Esophagus squamous epithelium (tissue), 5 donors: Measurements from ENCODE around the gene TMEM236. TPM values are rescaled to one million over a fixed set of nuclear protein-coding genes. Genes with fewer than 3 reads are reported as not detected.

Experiments used
- DNase-seq: peaks from one replicate; lab custom pipeline; 2025; lab: John Stamatoyannopoulos, UW
- H3K27ac ChIP-seq, 4 donors: fragments of 200-600 bp; sonication (generic); one replicate each; pipeline ENCODE4 v1.5.1; 2016 to 2019; ENCODE audit warnings: mild to moderate bottlenecking in 1 of 4
- H3K27me3 ChIP-seq, 4 donors: fragments of 200-600 bp; sonication (generic); 1 replicate in 3 of 4; 2 replicates in 1 of 4; pipeline versions ENCODE4 v1.5.1 to v1.6.0; 2017 to 2021; ENCODE audit warnings: antibody characterized with exemption in 1 of 4
- H3K36me3 ChIP-seq, 3 donors: fragments of 200-600 bp; sonication (generic); one replicate each; pipeline ENCODE4 v1.5.1; 2016 to 2019
- H3K4me1 ChIP-seq, 3 donors: fragments of 200-600 bp; sonication (generic); one replicate each; pipeline ENCODE4 v1.5.1; 2017 to 2019
- H3K4me3 ChIP-seq, 4 donors: fragments of 200-600 bp; sonication (generic); 1 replicate in 3 of 4; 2 replicates in 1 of 4; pipeline ENCODE4 v1.5.1; 2016 to 2019; ENCODE audit warnings: mild to moderate bottlenecking in 2 of 4, moderate library complexity in 1 of 4
- H3K9me3 ChIP-seq, 3 donors: fragments of 200-600 bp; sonication (generic); one replicate each; pipeline ENCODE4 v1.5.1; 2016 to 2019
- CTCF ChIP-seq, 6 experiments: fragments of 450-650 bp in 4 of 6; fragments of 200-600 bp in 2 of 6; sonication (generic) in 2 of 6; IDR thresholded peaks; one replicate each; pipeline ENCODE4 v1.5.1; 2016 to 2019; ENCODE audit warnings: antibody characterized with exemption in 6 of 6, mild to moderate bottlenecking in 4 of 6, moderate library complexity in 4 of 6
- POLR2A ChIP-seq, 4 donors: fragments of 450-650 bp; IDR thresholded peaks; one replicate each; pipeline ENCODE4 v1.6.1; 2017; ENCODE audit warnings: antibody characterized with exemption in 4 of 4, mild to moderate bottlenecking in 4 of 4, moderate library complexity in 3 of 4
- WGBS, 2 donors: methylation state at CpG; one replicate each; pipeline ENCODE4 v1.1.5; 2018; 5-methylcytosine and 5-hydroxymethylcytosine counted together
- intact Hi-C: fragments of 100-400 bp; cut with DNase I; formaldehyde crosslinking; loops from one replicate; pipeline ENCODE4 v1.15.0; 2022
- total RNA-seq, 4 donors: library from RNA; depleted of rRNA; stranded (reverse); fragments of >200 nt; gene quantifications; one replicate each; pipeline ENCODE4 v1.1.0, GENCODE V29; 2016
- donor health status: DM: yes; HTN: yes; CAD: no.

The TMEM236 gene
- total RNA-seq, 4 donors from 2014 or later, result 0.04 to 0.76 (median 0.15) TPM

GRCh38 chr10:17802350-17802749, 50.3 kb downstream of the TMEM236 start:
- 89 to 92% methylated on average over 10 to 11 of the region's 11 CpGs for WGBS, 2 donors

GRCh38 chr10:17802976-17803375, 51.0 kb downstream of the TMEM236 start:
- no peak overlapping the region for H3K27ac ChIP-seq
- H3K36me3 ChIP-seq, result no peaks in the 10 kb centered on the region
- no peak for DNase-seq
- H3K9me3 ChIP-seq, result no peaks in the 10 kb centered on the region
- no peaks in the 10 kb centered on the region for H3K4me1 ChIP-seq
- intact Hi-C loops, result no loop called here
- no peak for TF ChIP-seq POLR2A (IDR thresholded peaks at IDR 0.05)
- no peaks in the 10 kb centered on the region for H3K27me3 ChIP-seq
- no peak overlapping the region for H3K4me3 ChIP-seq
- 7 to 17% methylated on average over 1 of the region's 1 CpG for WGBS, 2 donors

More at GRCh38 chr10:17802350-17802749, 50.3 kb downstream of the TMEM236 start:
- H3K27me3 ChIP-seq, result no peaks in the 10 kb centered on the region
- no peak overlapping the region for H3K4me3 ChIP-seq
- DNase-seq, result no peak
- H3K9me3 ChIP-seq, result no peaks in the 10 kb centered on the region
- intact Hi-C loops, result no loop called here
- H3K4me1 ChIP-seq, result no peaks in the 10 kb centered on the region
- no peaks in the 10 kb centered on the region for H3K36me3 ChIP-seq
- H3K27ac ChIP-seq, result no peak overlapping the region
- TF ChIP-seq POLR2A (IDR thresholded peaks at IDR 0.05) (no peak), CTCF (IDR thresholded peaks at IDR 0.05) (no peak)

GRCh38 chr10:17805330-17805729, 53.3 kb downstream of the TMEM236 start:
- intact Hi-C loops, result no loop called here
- H3K27me3 ChIP-seq, result no peaks in the 10 kb centered on the region
- H3K4me3 ChIP-seq, result no peak overlapping the region
- H3K9me3 ChIP-seq, result no peaks in the 10 kb centered on the region
- no peaks in the 10 kb centered on the region for H3K36me3 ChIP-seq
- 37 to 68% methylated on average over 3 of the region's 3 CpGs for WGBS, 2 donors
- TF ChIP-seq CTCF (IDR thresholded peaks at IDR 0.05) (no peak), POLR2A (IDR thresholded peaks at IDR 0.05) (no peak)
- H3K27ac ChIP-seq, result no peak overlapping the region
- no peaks in the 10 kb centered on the region for H3K4me1 ChIP-seq
- DNase-seq, result no peak

- Histone ChIP-seq H3K9me3 (no peaks in the 10 kb centered on the region), H3K4me1 (no peaks in the 10 kb centered on the region), H3K4me3 (no peak overlapping the region), H3K27ac (no peak overlapping the region), H3K36me3 (no peaks in the 10 kb centered on the region), H3K27me3 (no peaks in the 10 kb centered on the region)
- intact Hi-C loops, result no loop called here
- no peak for TF ChIP-seq CTCF (IDR thresholded peaks at IDR 0.05)
- 58 to 60% methylated on average over 6 to 7 of the region's 7 CpGs for WGBS, 2 donors
- DNase-seq, result no peak
Observed at GRCh38 chr10:17805921-17806577, 54.0 kb downstream of the TMEM236 start.

- Histone ChIP-seq H3K27me3 (no peaks in the 10 kb centered on the region), H3K36me3 (no peaks in the 10 kb centered on the region), H3K4me1 (no peaks in the 10 kb centered on the region), H3K9me3 (no peaks in the 10 kb centered on the region), H3K27ac (peak within 1 kb of the TSS in 2 of 4 donors; percentile 29 to 61), H3K4me3 (peak within 1 kb of the TSS in 3 of 4 donors; percentile 9 to 47 (median 28))
- DNase-seq, result no peak
- TF ChIP-seq CTCF (IDR thresholded peaks at IDR 0.05), result no peak
- peak in 1 of 4 donors; percentile 7 for TF ChIP-seq POLR2A (IDR thresholded peaks at IDR 0.05)
- 54 to 55% methylated on average over 22 of the region's 23 CpGs for WGBS, 2 donors
- intact Hi-C loops, result no loop called here
Observed at GRCh38 chr10:17808971-17809841, 57.2 kb downstream of the TMEM236 start, which contains the start of gene MRC1. Gene MRC1 (plus strand): TSS chr10:17809348. CDS start chr10:17809466, 118 bp downstream.
